K562 (cell line): Measurements from ENCODE around the gene UBLCP1. TPM values are rescaled to one million over a fixed set of nuclear protein-coding genes. Genes with fewer than 3 reads are reported as not detected.

Source experiments
- CREM ChIP-seq: IDR thresholded peaks from 2 replicates; pipeline ENCODE4 v1.6.1; 2014; ENCODE audit warnings: antibody characterized with exemption, low read depth
- CTBP1 ChIP-seq: fragments of 450-650 bp; IDR thresholded peaks from 2 replicates; pipeline ENCODE4 v1.6.1; 2016; ENCODE audit warnings: borderline replicate concordance
- FOS ChIP-seq: IDR thresholded peaks from 3 replicates; pipeline ENCODE4 v1.6.1; 2011; ENCODE audit not compliant: insufficient read length; ENCODE audit errors: extremely low read depth
- KLF6 ChIP-seq: fragments of 250-450 bp; sonication (Bioruptor Pico); IDR thresholded peaks from 2 replicates; pipeline ENCODE4 v1.4.0; 2020; ENCODE audit warnings: mild to moderate bottlenecking, moderate library complexity, borderline replicate concordance
- RBM15 ChIP-seq: fragments of 200-400 bp; formaldehyde crosslinking; IDR thresholded peaks from 2 replicates; pipeline ENCODE4 v1.6.1; 2018; ENCODE audit warnings: mild to moderate bottlenecking, low read length, moderate library complexity; ENCODE audit not compliant: insufficient read depth
- RBM17 ChIP-seq: fragments of 200-400 bp; formaldehyde crosslinking; IDR thresholded peaks from 2 replicates; pipeline ENCODE4 v1.6.1; 2017; ENCODE audit warnings: low read depth, mild to moderate bottlenecking, low read length, borderline replicate concordance
- REST ChIP-seq, 2 experiments: fragments of 450-650 bp; formaldehyde crosslinking in 1 of 2; IDR thresholded peaks; 2 replicates each; pipeline versions ENCODE4 v1.4.0 to v1.6.1; 2014 to 2020; ENCODE audit warnings: mild to moderate bottlenecking in 2 of 2, borderline replicate concordance in 1 of 2, low read depth in 1 of 2
- SRSF3 ChIP-seq: fragments of 200-400 bp; formaldehyde crosslinking; IDR thresholded peaks from 2 replicates; pipeline ENCODE4 v1.6.1; 2016; ENCODE audit warnings: mild to moderate bottlenecking, low read length, moderate library complexity; ENCODE audit not compliant: insufficient read depth
- ZFPM2 ChIP-seq: fragments of 250-450 bp; sonication (Bioruptor Pico); IDR thresholded peaks from 2 replicates; pipeline ENCODE4 v1.5.1; 2022; ENCODE audit warnings: mild to moderate bottlenecking
- ZFX ChIP-seq: sonication (generic); formaldehyde crosslinking; IDR thresholded peaks from 2 replicates; pipeline ENCODE4 v1.8.0; 2022; ENCODE audit warnings: mild to moderate bottlenecking, missing genetic modification reagents, moderate library complexity
- ZNF347 ChIP-seq: fragments of 450-650 bp; formaldehyde crosslinking; IDR thresholded peaks from 2 replicates; pipeline ENCODE4 v1.4.0; 2020; ENCODE audit warnings: low read depth, mild to moderate bottlenecking, moderate library complexity
- ZNF444 ChIP-seq: fragments of 250-450 bp; sonication (Bioruptor Pico); IDR thresholded peaks from 2 replicates; pipeline ENCODE4 v1.4.0; 2020; ENCODE audit warnings: mild to moderate bottlenecking, moderate library complexity
- polyA plus RNA-seq, 8 experiments: library from polyadenylated mRNA; depleted of rRNA in 4 of 8; stranded (reverse) in 5 of 8; unstranded in 3 of 8; fragments of >200 nt; fragmentation: Nextera tagmentation in 2 of 8; fragmentation: Illumina TruSeq in 1 of 8; extraction: Ambion mirVana in 2 of 8; extraction: Trizol in 1 of 8; gene quantifications; 2 replicates each; pipeline versions ENCODE4 v1.2.1 to v1.2.3, GENCODE V29; 2011 to 2014; ENCODE audit warnings: inconsistent platforms in 1 of 8, missing spikeins in 1 of 8
- total RNA-seq, 7 experiments: library from RNA; depleted of rRNA in 6 of 7; stranded (reverse); fragments of >200 nt in 6 of 7; fragmentation: Illumina TruSeq in 2 of 7; extraction: Trizol in 2 of 7; gene quantifications; 2 replicates each; pipeline versions ENCODE4 v1.2.1 to v1.2.3, GENCODE V29; 2011 to 2021; ENCODE audit warnings: low replicate concordance in 1 of 7
- TF ChIP-seq, protein P1 (sequence below), 2 experiments: IDR thresholded peaks; 2 replicates each; pipeline ENCODE4 v1.6.1; 2012; ENCODE audit warnings: improper control_type of control experiment in 2 of 2, low read depth in 2 of 2, low read length in 2 of 2, borderline replicate concordance in 1 of 2

Gene UBLCP1
- total and polyA plus RNA-seq, 9 of the 15 experiments (the other 6 are each of a cell fraction or from before 2014, with no cell fraction given): 18.8 to 39.8 (median 30.2) TPM

DNA sequence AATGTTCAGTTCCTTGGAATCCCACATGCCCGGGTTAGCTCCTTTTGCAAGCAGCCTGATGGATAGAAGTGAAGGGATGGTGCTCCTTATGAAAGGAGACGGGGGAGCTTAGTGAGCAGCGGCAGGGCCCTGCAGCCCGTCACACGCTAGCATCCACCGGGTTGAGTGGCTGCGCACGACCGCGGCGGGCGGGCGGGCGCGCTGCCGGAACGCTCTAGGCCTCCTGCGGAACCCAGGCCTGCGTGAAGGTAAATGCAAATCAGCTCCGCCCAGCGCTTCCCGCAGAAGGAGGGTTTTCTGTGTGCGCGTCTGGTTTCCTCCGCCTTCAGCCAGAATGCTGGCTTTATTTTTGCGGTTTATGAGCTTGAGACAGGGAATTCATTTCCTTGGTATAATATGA is 47.4 kb downstream of the UBLCP1 start (continued):
- TF ChIP-seq REST (IDR thresholded peaks at IDR 0.05; ENCODE audit: borderline replicate concordance) (peak; percentile 61), REST (CRISPR knock-in tag; IDR thresholded peaks at IDR 0.05; ENCODE audit: low read depth) (no peak), ZFX (CRISPR knock-in tag) (peak; percentile 43), ZNF444 (CRISPR knock-in tag) (no peak), ZNF347 (CRISPR knock-in tag) (no peak), CTBP1 (peak; percentile 32; the same call in 1 of the 2 replicates), FOS (no peak), RBM17 (no peak), KLF6 (no peak), ZFPM2 (no peak), CREM (no peak), RBM15 (no peak), SRSF3 (no peak)
- TF ChIP-seq, protein P1, sequence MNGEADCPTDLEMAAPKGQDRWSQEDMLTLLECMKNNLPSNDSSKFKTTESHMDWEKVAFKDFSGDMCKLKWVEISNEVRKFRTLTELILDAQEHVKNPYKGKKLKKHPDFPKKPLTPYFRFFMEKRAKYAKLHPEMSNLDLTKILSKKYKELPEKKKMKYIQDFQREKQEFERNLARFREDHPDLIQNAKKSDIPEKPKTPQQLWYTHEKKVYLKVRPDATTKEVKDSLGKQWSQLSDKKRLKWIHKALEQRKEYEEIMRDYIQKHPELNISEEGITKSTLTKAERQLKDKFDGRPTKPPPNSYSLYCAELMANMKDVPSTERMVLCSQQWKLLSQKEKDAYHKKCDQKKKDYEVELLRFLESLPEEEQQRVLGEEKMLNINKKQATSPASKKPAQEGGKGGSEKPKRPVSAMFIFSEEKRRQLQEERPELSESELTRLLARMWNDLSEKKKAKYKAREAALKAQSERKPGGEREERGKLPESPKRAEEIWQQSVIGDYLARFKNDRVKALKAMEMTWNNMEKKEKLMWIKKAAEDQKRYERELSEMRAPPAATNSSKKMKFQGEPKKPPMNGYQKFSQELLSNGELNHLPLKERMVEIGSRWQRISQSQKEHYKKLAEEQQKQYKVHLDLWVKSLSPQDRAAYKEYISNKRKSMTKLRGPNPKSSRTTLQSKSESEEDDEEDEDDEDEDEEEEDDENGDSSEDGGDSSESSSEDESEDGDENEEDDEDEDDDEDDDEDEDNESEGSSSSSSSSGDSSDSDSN (IDR thresholded peaks at IDR 0.05; ENCODE audit: borderline replicate concordance in 1 of 2, low read depth in 2 of 2, low read length in 2 of 2): 0 out of 4 replicates have a peak, but pooled peaks of 1 of the 2 experiments have one; percentile 35
